Measurements from ENCODE around the gene SECTM1.

The SECTM1 gene

GRCh38 chr17:82345151-82345976 is 11.8 kb upstream of the SECTM1 start:
- no peaks in the 10 kb centered on the region for H3K36me3 ChIP-seq (ENCODE audit: control insufficient read depth, insufficient read depth, low read length)
- H3K27ac ChIP-seq (ENCODE audit: low read depth, low read length, severe bottlenecking), result no peak overlapping the region
- WGBS, 2 experiments (ENCODE audit: insufficient coverage in 2 of 2), result 93% methylated on average over 33 to 40 of the region's 42 CpGs
- peaks cover 6% of the 10 kb centered on the region for H3K4me1 ChIP-seq (ENCODE audit: control insufficient read depth, insufficient read depth, low read length, poor library complexity, severe bottlenecking)
- no peaks in the 10 kb centered on the region for H3K9me3 ChIP-seq (ENCODE audit: control insufficient read depth, low read length)
- no peak overlapping the region for H3K4me3 ChIP-seq (ENCODE audit: extremely low read depth, insufficient read depth, low read length, poor library complexity, severe bottlenecking)

DNA sequence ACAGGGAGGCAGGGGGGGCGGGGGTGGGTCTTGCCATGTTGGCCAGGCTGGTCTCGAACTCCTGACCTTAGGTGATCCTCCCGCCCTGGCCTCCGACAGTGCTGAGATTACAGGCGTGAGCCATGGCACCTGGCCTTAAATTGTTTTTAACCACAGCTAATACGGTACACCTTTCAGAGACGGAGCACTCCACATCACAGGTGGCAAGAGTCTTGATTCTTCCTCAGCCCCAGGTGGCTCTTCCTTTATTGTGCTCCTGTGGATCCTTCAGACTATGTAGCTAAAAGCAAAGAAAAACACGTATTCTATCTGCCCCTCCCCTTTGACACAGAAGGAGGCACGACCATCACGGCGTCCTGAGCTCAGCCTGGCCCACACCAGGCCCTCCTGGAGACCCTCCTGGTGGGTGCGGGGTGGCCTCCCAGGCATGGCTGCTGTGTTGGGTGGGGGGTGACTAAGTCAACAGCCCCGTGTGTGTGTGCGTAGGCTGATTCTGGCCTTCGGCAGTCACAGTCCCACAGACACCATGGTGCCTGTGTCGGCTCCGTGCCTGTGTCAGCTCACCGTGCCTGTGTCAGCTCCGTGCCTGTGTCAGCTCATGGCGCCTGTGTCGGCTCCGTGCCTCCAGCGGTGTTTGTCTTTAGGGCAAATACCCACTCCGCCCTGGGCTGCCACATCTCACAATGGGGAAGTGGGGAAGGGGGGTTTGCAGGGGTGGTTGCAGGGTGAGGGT is 10.8 kb upstream of the SECTM1 start:
- Histone ChIP-seq H3K36me3 (ENCODE audit: control insufficient read depth, insufficient read depth, low read length) (no peaks in the 10 kb centered on the region), H3K4me3 (ENCODE audit: extremely low read depth, insufficient read depth, low read length, poor library complexity, severe bottlenecking) (no peak overlapping the region), H3K9me3 (ENCODE audit: control insufficient read depth, low read length) (no peaks in the 10 kb centered on the region), H3K4me1 (ENCODE audit: control insufficient read depth, insufficient read depth, low read length, poor library complexity, severe bottlenecking) (peaks cover 9% of the 10 kb centered on the region), H3K27ac (ENCODE audit: low read depth, low read length, severe bottlenecking) (no peak overlapping the region)
- 92% methylated on average over 16 to 18 of the region's 24 CpGs for WGBS, 2 experiments (ENCODE audit: insufficient coverage in 2 of 2)

DNA sequence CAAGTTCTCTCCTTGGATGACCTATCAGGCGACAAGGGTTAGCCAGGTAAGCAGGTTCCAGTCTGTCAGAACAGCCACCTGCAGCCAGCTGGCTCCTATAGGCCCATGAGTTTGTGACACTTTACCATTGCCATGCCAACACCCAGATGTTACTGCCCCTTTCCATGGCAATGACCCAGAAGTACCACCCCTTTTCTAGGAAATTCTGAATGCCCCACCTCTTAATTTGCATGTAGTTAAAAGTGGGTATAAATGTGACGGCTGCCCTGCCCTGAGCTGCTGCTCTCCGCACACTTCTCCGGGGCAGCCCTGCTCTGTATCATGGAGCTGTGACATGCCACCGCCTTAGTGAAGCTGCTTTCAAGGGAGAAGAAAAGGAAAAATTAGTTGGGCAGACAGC is 10.0 kb upstream of the SECTM1 start:
- WGBS, 2 experiments (ENCODE audit: insufficient coverage in 2 of 2), result 89 to 100% methylated on average over 1 to 4 of the region's 5 CpGs
- Histone ChIP-seq H3K4me3 (ENCODE audit: extremely low read depth, insufficient read depth, low read length, poor library complexity, severe bottlenecking) (no peak overlapping the region), H3K4me1 (ENCODE audit: control insufficient read depth, insufficient read depth, low read length, poor library complexity, severe bottlenecking) (peaks cover 10% of the 10 kb centered on the region), H3K36me3 (ENCODE audit: control insufficient read depth, insufficient read depth, low read length) (no peaks in the 10 kb centered on the region), H3K9me3 (ENCODE audit: control insufficient read depth, low read length) (no peaks in the 10 kb centered on the region), H3K27ac (ENCODE audit: low read depth, low read length, severe bottlenecking) (no peak overlapping the region)

DNA sequence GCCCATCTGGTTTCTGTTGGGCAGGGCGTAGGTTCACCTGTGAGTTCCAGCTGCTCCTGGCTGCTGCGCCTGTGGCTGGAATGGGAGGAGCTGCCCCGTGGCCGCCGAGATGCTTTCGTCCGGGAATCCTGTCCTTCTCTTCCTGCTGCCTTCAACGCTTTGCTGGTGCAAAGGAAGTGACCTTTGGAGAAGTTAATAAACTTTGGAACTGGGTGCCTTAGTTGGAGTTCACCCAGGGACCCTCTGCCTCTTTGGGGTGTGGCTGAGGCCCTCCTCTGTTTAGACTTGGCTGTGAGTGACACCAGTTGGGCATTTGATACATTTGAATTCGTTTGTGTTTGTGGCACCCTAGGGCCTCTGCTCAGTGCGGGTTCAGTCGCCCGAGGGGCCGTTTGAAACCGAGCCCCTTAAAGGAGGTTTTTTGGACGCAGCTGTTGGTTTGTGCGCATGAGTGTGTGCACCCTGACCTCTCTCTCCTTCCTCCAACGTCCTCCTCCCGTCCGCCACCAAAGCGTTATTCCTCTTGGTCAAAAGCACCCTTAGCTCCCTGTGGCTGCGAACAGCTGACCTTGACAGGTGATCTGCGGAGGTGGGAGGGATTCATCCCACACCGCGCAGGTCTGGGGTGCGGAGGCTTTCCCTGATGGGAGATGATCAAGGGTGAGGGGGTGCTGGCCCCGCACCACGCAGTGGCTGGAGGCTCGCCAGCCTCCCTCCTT is 9.0 kb upstream of the SECTM1 start:
- Histone ChIP-seq H3K4me1 (ENCODE audit: control insufficient read depth, insufficient read depth, low read length, poor library complexity, severe bottlenecking) (peaks cover 10% of the 10 kb centered on the region), H3K4me3 (ENCODE audit: extremely low read depth, insufficient read depth, low read length, poor library complexity, severe bottlenecking) (no peak overlapping the region), H3K36me3 (ENCODE audit: control insufficient read depth, insufficient read depth, low read length) (no peaks in the 10 kb centered on the region), H3K9me3 (ENCODE audit: control insufficient read depth, low read length) (no peaks in the 10 kb centered on the region), H3K27ac (ENCODE audit: low read depth, low read length, severe bottlenecking) (no peak overlapping the region)
- WGBS, 2 experiments (ENCODE audit: insufficient coverage in 2 of 2), result 88 to 92% methylated on average over 20 to 22 of the region's 28 CpGs

DNA sequence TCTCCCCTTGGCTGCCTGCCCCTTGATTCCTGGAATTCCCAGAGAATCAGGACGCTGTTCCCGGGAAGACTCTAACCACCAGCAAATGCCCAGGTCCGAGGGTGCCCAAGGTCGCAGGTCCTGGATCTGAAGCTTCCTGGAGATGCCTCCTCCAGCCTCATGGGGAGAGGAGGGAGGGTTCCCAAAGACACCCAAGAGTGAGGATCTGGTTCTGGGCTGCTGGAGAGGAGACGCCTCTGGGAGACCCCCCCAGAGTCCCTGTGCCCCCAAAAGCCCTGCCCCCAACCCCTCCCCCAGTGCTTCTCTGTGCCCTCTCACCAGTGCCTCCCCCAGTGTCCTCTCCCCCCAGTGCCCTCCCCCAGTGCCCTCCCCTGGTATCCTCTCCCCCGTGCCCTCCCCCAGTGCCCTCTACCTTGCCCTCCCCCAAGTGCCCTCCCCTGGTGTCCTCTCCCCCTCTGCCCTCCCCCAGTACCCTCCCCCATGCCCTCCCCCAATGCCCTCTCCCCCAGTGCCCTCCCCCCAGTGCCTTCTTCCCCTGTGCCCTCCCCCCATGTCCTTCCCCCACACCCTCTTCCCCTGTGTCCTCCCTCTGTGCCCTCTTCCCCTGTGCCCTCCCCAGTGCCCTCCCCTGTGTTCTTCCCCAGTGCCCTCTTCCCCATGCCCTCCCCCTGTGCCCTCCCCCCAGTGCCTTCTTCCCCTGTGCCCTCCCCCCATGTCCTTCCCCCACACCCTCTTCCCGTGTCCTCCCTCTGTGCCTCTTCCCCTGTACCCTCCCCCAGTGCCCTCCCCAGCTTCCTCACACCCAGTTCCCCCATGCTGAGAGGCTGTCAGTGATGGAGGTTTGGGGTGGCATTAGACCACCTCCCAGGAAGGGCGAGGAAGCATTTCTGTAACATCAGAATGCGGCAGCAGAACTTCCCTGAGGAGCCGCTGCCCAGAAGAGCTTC is 6.3 kb upstream of the SECTM1 start:
- peaks cover 12% of the 10 kb centered on the region for H3K4me1 ChIP-seq (ENCODE audit: control insufficient read depth, insufficient read depth, low read length, poor library complexity, severe bottlenecking)
- 70 to 73% methylated on average over 5 to 6 of the region's 10 CpGs for WGBS, 2 experiments (ENCODE audit: insufficient coverage in 2 of 2)
- H3K4me3 ChIP-seq (ENCODE audit: extremely low read depth, insufficient read depth, low read length, poor library complexity, severe bottlenecking), result no peak overlapping the region
- peak overlapping the region; percentile 62 for H3K27ac ChIP-seq (ENCODE audit: low read depth, low read length, severe bottlenecking)
- H3K36me3 ChIP-seq (ENCODE audit: control insufficient read depth, insufficient read depth, low read length), result no peaks in the 10 kb centered on the region
- H3K9me3 ChIP-seq (ENCODE audit: control insufficient read depth, low read length), result no peaks in the 10 kb centered on the region

- H3K36me3 ChIP-seq (ENCODE audit: control insufficient read depth, insufficient read depth, low read length), result no peaks in the 10 kb centered on the region
- H3K9me3 ChIP-seq (ENCODE audit: control insufficient read depth, low read length), result no peaks in the 10 kb centered on the region
- WGBS, 2 experiments (ENCODE audit: insufficient coverage in 2 of 2), result 30 to 32% methylated on average over 26 to 27 of the region's 29 CpGs
- peak overlapping the region; percentile 62 for H3K27ac ChIP-seq (ENCODE audit: low read depth, low read length, severe bottlenecking)
- H3K4me3 ChIP-seq (ENCODE audit: extremely low read depth, insufficient read depth, low read length, poor library complexity, severe bottlenecking), result peak overlapping the region; percentile 3
- H3K4me1 ChIP-seq (ENCODE audit: control insufficient read depth, insufficient read depth, low read length, poor library complexity, severe bottlenecking), result peaks cover 13% of the 10 kb centered on the region
Observed at GRCh38 chr17:82338858-82339633, 5.5 kb upstream of the SECTM1 start.

DNA sequence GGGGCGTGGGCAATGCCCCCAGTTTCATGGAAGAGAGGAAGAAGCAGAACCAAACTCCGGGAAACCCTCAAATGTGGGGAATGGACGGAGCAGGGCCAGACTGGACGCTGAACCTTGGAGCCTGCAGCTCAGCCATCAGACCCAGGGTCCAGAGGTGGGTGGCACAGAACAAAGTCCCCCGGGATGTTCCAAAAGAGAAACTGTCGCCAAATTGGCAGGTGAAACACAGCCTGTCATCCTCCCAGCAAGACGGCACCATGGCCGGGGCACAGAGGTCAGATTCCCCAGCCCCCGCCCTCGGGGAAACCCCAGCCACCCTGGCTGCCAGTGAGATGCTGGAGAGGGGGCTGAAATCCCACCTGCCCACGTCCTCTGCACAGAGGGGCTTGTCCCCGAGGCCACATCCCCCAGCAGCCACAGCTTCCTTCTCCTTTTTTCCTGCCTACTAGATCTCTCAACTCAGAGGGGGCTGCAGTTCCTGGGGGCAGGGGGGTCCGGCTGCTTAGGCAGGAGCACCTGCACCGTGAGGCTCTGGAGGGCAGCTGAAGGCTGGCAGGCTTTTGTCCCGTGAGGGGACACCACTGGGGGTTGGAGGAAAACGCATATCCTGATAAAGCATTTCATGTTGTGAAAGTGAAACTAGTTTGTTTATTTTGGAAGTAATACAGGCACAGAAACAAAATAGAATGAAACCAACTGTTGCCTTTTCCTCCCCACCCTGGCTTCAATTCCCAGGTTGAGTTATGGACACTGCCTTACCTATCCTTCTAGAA is 1.2 kb upstream of the SECTM1 start:
- no peaks in the 10 kb centered on the region for H3K36me3 ChIP-seq (ENCODE audit: control insufficient read depth, insufficient read depth, low read length)
- WGBS, 2 experiments (ENCODE audit: insufficient coverage in 2 of 2), result 60 to 70% methylated on average over 10 to 12 of the region's 16 CpGs
- H3K9me3 ChIP-seq (ENCODE audit: control insufficient read depth, low read length), result no peaks in the 10 kb centered on the region
- no peak overlapping the region for H3K27ac ChIP-seq (ENCODE audit: low read depth, low read length, severe bottlenecking)
- peaks cover 13% of the 10 kb centered on the region for H3K4me1 ChIP-seq (ENCODE audit: control insufficient read depth, insufficient read depth, low read length, poor library complexity, severe bottlenecking)
- no peak overlapping the region for H3K4me3 ChIP-seq (ENCODE audit: extremely low read depth, insufficient read depth, low read length, poor library complexity, severe bottlenecking)

DNA sequence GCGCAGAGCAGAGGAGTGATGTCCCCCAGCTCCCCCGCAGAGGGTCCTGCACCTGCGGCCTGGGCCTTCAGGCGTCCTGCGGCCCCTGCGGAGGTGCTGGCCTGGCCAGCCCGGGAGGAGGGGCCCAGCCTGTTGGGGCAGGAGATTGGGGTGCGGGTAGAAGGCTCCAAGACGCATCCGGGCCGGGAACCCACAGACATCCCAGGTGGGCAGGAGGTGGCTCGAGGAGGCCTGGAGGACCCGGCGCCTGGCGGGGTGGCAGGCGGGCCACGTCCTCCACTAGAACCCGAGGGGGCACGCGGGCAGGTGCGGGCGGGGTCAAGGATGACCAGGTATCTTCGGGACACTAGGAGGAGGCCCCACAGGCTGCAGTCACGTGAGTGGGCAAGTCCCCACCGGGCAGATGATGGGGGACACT is 647 bp upstream of the SECTM1 start:
- H3K36me3 ChIP-seq (ENCODE audit: control insufficient read depth, insufficient read depth, low read length), result no peaks in the 10 kb centered on the region
- H3K4me3 ChIP-seq (ENCODE audit: extremely low read depth, insufficient read depth, low read length, poor library complexity, severe bottlenecking), result no peak overlapping the region
- 73 to 81% methylated on average over 21 to 25 of the region's 25 CpGs for WGBS, 2 experiments (ENCODE audit: insufficient coverage in 2 of 2)
- peaks cover 9% of the 10 kb centered on the region for H3K4me1 ChIP-seq (ENCODE audit: control insufficient read depth, insufficient read depth, low read length, poor library complexity, severe bottlenecking)
- H3K27ac ChIP-seq (ENCODE audit: low read depth, low read length, severe bottlenecking), result no peak overlapping the region
- H3K9me3 ChIP-seq (ENCODE audit: control insufficient read depth, low read length), result no peaks in the 10 kb centered on the region

GRCh38 chr17:82332669-82333278 is 792 bp downstream of the SECTM1 start:
- no peaks in the 10 kb centered on the region for H3K9me3 ChIP-seq (ENCODE audit: control insufficient read depth, low read length)
- no peaks in the 10 kb centered on the region for H3K36me3 ChIP-seq (ENCODE audit: control insufficient read depth, insufficient read depth, low read length)
- H3K4me1 ChIP-seq (ENCODE audit: control insufficient read depth, insufficient read depth, low read length, poor library complexity, severe bottlenecking), result peaks cover 9% of the 10 kb centered on the region
- H3K4me3 ChIP-seq (ENCODE audit: extremely low read depth, insufficient read depth, low read length, poor library complexity, severe bottlenecking), result no peak overlapping the region
- 22 to 27% methylated on average over 12 to 32 of the region's 32 CpGs for WGBS, 2 experiments (ENCODE audit: insufficient coverage in 2 of 2)
- H3K27ac ChIP-seq (ENCODE audit: low read depth, low read length, severe bottlenecking), result no peak overlapping the region
